ENCODE data around the gene MTCH2.
"Not testable (repeated sequence)": the region's sequence is repeated elsewhere in the genome, so short reads cannot be mapped to it uniquely, and the experiment has no call there.

Gene MTCH2

GRCh38 chr11:47640506-47640905 lies 1.9 kb downstream of the MTCH2 start:
- in situ Hi-C loops (cut with MboI; ENCODE audit: low sequenced_read_pairs): not testable (repeated sequence)

- in situ Hi-C loops (cut with MboI; ENCODE audit: low sequenced_read_pairs): not testable (repeated sequence)
These were observed 6.0 kb downstream of the MTCH2 start for GRCh38 chr11:47636331-47636730.

- in situ Hi-C loops (cut with MboI; ENCODE audit: low sequenced_read_pairs): no loop called here
These were observed 10.9 kb downstream of the MTCH2 start for GRCh38 chr11:47631473-47631872.

- in situ Hi-C loops (cut with MboI; ENCODE audit: low sequenced_read_pairs): no loop called here
These were observed 14.3 kb downstream of the MTCH2 start for GRCh38 chr11:47628026-47628425.

GRCh38 chr11:47626234-47626633 lies 16.1 kb downstream of the MTCH2 start:
- in situ Hi-C loops (cut with MboI; ENCODE audit: low sequenced_read_pairs): no loop called here

GRCh38 chr11:47620836-47621378 lies 21.5 kb downstream of the MTCH2 start:
- in situ Hi-C loops (cut with MboI; ENCODE audit: low sequenced_read_pairs): no loop called here

- in situ Hi-C loops (cut with MboI; ENCODE audit: low sequenced_read_pairs): no loop called here
These were observed 24.9 kb downstream of the MTCH2 start for GRCh38 chr11:47617417-47617809.

- in situ Hi-C loops (cut with MboI; ENCODE audit: low sequenced_read_pairs): no loop called here
These were observed 25.5 kb downstream of the MTCH2 start for GRCh38 chr11:47616726-47617416.

- in situ Hi-C loops (cut with MboI; ENCODE audit: low sequenced_read_pairs): no loop called here
These were observed 27.1 kb downstream of the MTCH2 start for GRCh38 chr11:47615249-47615648.

- in situ Hi-C loops (cut with MboI; ENCODE audit: low sequenced_read_pairs): no loop called here
These were observed 31.0 kb downstream of the MTCH2 start for GRCh38 chr11:47611348-47611794.

- in situ Hi-C loops (cut with MboI; ENCODE audit: low sequenced_read_pairs): no loop called here
These were observed 32.7 kb downstream of the MTCH2 start for GRCh38 chr11:47609675-47610074.

GRCh38 chr11:47607380-47607779 lies 35.0 kb downstream of the MTCH2 start:
- in situ Hi-C loops (cut with MboI; ENCODE audit: low sequenced_read_pairs): no loop called here

GRCh38 chr11:47606731-47607130 lies 35.6 kb downstream of the MTCH2 start:
- in situ Hi-C loops (cut with MboI; ENCODE audit: low sequenced_read_pairs): no loop called here

GRCh38 chr11:47605921-47606320 lies 36.4 kb downstream of the MTCH2 start:
- in situ Hi-C loops (cut with MboI; ENCODE audit: low sequenced_read_pairs): no loop called here

- in situ Hi-C loops (cut with MboI; ENCODE audit: low sequenced_read_pairs): no loop called here
These were observed 39.1 kb downstream of the MTCH2 start for GRCh38 chr11:47603295-47603694.

GRCh38 chr11:47599902-47600301 lies 42.5 kb downstream of the MTCH2 start:
- in situ Hi-C loops (cut with MboI; ENCODE audit: low sequenced_read_pairs): no loop called here

- in situ Hi-C loops (cut with MboI; ENCODE audit: low sequenced_read_pairs): no loop called here
These were observed 46.4 kb downstream of the MTCH2 start for GRCh38 chr11:47595967-47596366.

GRCh38 chr11:47595029-47595428 lies 47.3 kb downstream of the MTCH2 start:
- in situ Hi-C loops (cut with MboI; ENCODE audit: low sequenced_read_pairs): no loop called here

GRCh38 chr11:47593934-47594855 lies 48.2 kb downstream of the MTCH2 start, which contains the start of gene C1QTNF4:
TSS of gene C1QTNF4 (minus strand) at chr11:47594411. CDS start at chr11:47590810, 3,601 bp downstream.
- in situ Hi-C loops (cut with MboI; ENCODE audit: low sequenced_read_pairs): no loop called here

GRCh38 chr11:47593492-47593933 lies 48.8 kb downstream of the MTCH2 start:
- in situ Hi-C loops (cut with MboI; ENCODE audit: low sequenced_read_pairs): no loop called here

GRCh38 chr11:47592970-47593369 lies 49.4 kb downstream of the MTCH2 start:
- in situ Hi-C loops (cut with MboI; ENCODE audit: low sequenced_read_pairs): no loop called here

Data from HL-60/S4 (cell line).